ENCODE data around the gene QDPR.

The QDPR gene

DNA sequence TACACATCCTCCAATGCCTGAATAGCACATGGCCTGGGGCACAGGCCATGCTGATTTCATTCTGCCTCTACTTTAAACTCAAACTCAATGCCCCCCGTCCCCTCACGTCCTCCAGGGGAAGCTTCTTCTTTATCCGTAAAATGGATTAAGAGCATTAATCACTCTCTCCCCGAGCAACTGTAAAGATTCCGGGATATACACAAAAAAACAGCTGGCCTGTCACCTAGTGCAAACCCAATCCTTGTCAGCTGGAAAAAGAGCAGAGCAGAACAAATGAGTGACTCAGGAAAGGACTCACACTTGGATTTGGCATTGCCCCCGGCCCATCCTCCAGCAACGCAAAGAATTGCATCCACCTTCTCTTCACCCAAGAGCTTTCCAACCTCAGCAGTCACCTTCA is 7.8 kb downstream of the QDPR start:
- TF ChIP-seq EZH2 (IDR thresholded peaks at IDR 0.05) (no peak), POLR2AphosphoS5 (IDR thresholded peaks at IDR 0.05; ENCODE audit: borderline replicate concordance, low read depth, low read length) (no peak), FOXP2 (optimal IDR thresholded peaks at IDR 0.05; ENCODE audit: control extremely low read depth, extremely low read length, insufficient read depth) (no peak)
- Histone ChIP-seq H3K9ac (ENCODE audit: insufficient read length) (no peak overlapping the region), H3K4me3 (no peak overlapping the region), H3K9me3 (ENCODE audit: low read depth, low read length) (no peaks in the 10 kb centered on the region), H3K27ac (no peak overlapping the region), H3K36me3 (ENCODE audit: insufficient read depth, low read length) (peaks cover 16% of the 10 kb centered on the region; the same call in 1 of the 2 replicates)
- DNase-seq (ENCODE audit: low read depth, low spot score), result no peak

DNA sequence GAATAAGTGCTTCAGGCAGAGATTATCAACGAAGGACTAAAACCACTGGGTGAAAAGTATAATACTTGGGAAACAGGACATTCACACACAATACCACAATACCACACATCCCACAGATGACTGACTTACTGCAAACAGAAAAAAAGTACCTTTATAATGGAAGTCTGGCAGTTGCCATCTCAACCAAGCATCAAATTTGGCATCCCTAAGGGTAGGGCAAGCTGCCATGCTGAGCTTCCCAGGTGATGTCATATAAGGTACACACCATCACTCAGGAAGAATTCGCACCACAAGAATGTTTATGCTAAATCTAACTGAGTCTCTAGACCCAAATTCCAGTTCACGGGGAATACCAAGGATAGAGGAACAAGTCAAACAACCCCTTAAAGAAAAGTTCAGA is 9.1 kb downstream of the QDPR start:
- no peak for DNase-seq (ENCODE audit: low read depth, low spot score)
- Histone ChIP-seq H3K36me3 (ENCODE audit: insufficient read depth, low read length) (peaks cover 26% of the 10 kb centered on the region; the same call in 1 of the 2 replicates), H3K27ac (no peak overlapping the region)

DNA sequence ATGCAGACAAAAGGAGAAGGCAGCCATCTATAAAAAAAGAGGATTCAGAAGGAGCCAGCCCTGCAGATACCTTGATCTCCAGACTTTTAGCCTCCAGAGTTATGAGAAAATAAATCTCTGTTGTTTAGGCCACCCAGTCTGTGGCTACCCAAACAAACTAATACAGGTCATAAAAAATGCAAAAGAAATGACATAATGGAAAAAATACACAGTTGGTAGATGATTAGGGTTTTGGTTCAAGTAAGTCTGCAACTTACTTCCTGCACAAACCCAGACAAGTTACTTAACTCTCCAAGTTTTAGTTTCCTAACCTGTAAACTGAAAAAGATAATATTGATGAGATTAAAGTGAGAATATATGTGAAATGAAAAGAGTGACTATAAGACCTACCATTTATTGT is 11.3 kb downstream of the QDPR start:
- Histone ChIP-seq H3K27ac (no peak overlapping the region), H3K9me3 (ENCODE audit: low read depth, low read length) (no peaks in the 10 kb centered on the region), H3K36me3 (ENCODE audit: insufficient read depth, low read length) (peaks cover 27% of the 10 kb centered on the region; the same call in 1 of the 2 replicates), H3K9ac (ENCODE audit: insufficient read length) (no peak overlapping the region), H3K4me3 (no peak overlapping the region)
- DNase-seq (ENCODE audit: low read depth, low spot score), result no peak
- TF ChIP-seq POLR2AphosphoS5 (IDR thresholded peaks at IDR 0.05; ENCODE audit: borderline replicate concordance, low read depth, low read length), result no peak
- no peak for TF ChIP-seq FOXP2 (optimal IDR thresholded peaks at IDR 0.05; ENCODE audit: control extremely low read depth, extremely low read length, insufficient read depth)
- no peak for TF ChIP-seq EZH2 (IDR thresholded peaks at IDR 0.05)

More for the DNA sequence above, 9.1 kb downstream of the QDPR start:
- H3K9me3 ChIP-seq (ENCODE audit: low read depth, low read length), result no peaks in the 10 kb centered on the region
- no peak overlapping the region for H3K4me3 ChIP-seq
- no peak overlapping the region for H3K9ac ChIP-seq (ENCODE audit: insufficient read length)
- TF ChIP-seq EZH2 (IDR thresholded peaks at IDR 0.05) (no peak), POLR2AphosphoS5 (IDR thresholded peaks at IDR 0.05; ENCODE audit: borderline replicate concordance, low read depth, low read length) (no peak), FOXP2 (optimal IDR thresholded peaks at IDR 0.05; ENCODE audit: control extremely low read depth, extremely low read length, insufficient read depth) (no peak)

DNA sequence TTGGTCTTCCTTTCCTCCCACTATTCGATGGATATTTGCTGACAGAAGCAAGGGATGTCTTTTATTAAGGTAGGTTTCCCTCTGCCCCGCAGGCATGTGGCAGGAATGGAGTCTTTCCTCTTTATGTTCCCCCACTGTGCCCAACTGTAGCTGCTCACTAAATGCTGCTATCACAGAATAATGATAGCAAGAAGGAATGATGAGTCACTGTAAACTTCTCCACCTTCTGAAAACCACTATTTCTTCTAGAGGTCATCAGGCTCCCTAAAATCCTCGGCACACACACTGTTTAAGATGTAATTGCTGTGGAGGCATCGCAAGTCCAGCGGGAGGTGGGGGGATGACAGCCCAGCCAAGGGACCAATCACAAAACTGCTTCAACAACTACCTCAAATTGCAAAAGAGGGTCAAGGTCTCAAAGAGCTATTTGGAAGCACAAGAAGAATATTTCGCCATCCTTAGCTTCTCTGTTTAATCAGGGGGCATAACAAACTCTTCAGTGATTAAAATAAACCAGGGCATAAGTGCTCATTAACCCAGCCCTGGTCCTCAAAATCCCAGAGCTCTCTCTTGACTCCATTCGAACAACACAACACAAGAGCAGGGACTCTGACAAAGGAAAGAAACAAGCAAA is 13.9 kb downstream of the QDPR start:
- DNase-seq (ENCODE audit: low read depth, low spot score), result no peak
- Histone ChIP-seq H3K9me3 (ENCODE audit: low read depth, low read length) (no peaks in the 10 kb centered on the region), H3K9ac (ENCODE audit: insufficient read length) (no peak overlapping the region), H3K36me3 (ENCODE audit: insufficient read depth, low read length) (peaks cover 27% of the 10 kb centered on the region; the same call in 1 of the 2 replicates), H3K4me3 (no peak overlapping the region), H3K27ac (no peak overlapping the region)
- TF ChIP-seq EZH2 (IDR thresholded peaks at IDR 0.05) (no peak), POLR2AphosphoS5 (IDR thresholded peaks at IDR 0.05; ENCODE audit: borderline replicate concordance, low read depth, low read length) (no peak), FOXP2 (optimal IDR thresholded peaks at IDR 0.05; ENCODE audit: control extremely low read depth, extremely low read length, insufficient read depth) (no peak)

GRCh38 chr4:17494258-17495190 is 17.4 kb downstream of the QDPR start:
- Histone ChIP-seq H3K4me3 (no peak overlapping the region), H3K9me3 (ENCODE audit: low read depth, low read length) (no peaks in the 10 kb centered on the region), H3K36me3 (ENCODE audit: insufficient read depth, low read length) (peaks cover 25% of the 10 kb centered on the region; the same call in 1 of the 2 replicates), H3K9ac (ENCODE audit: insufficient read length) (no peak overlapping the region), H3K27ac (no peak overlapping the region)
- TF ChIP-seq POLR2AphosphoS5 (IDR thresholded peaks at IDR 0.05; ENCODE audit: borderline replicate concordance, low read depth, low read length) (no peak), FOXP2 (optimal IDR thresholded peaks at IDR 0.05; ENCODE audit: control extremely low read depth, extremely low read length, insufficient read depth) (no peak), EZH2 (IDR thresholded peaks at IDR 0.05) (no peak)
- DNase-seq (ENCODE audit: low read depth, low spot score), result no peak

GRCh38 chr4:17493619-17494018 is 18.3 kb downstream of the QDPR start:
- H3K9ac ChIP-seq (ENCODE audit: insufficient read length), result no peak overlapping the region
- H3K9me3 ChIP-seq (ENCODE audit: low read depth, low read length), result no peaks in the 10 kb centered on the region
- H3K36me3 ChIP-seq (ENCODE audit: insufficient read depth, low read length), result peaks cover 27% of the 10 kb centered on the region; the same call in 1 of the 2 replicates
- H3K4me3 ChIP-seq, result no peak overlapping the region
- DNase-seq (ENCODE audit: low read depth, low spot score), result no peak
- TF ChIP-seq POLR2AphosphoS5 (IDR thresholded peaks at IDR 0.05; ENCODE audit: borderline replicate concordance, low read depth, low read length) (no peak), EZH2 (IDR thresholded peaks at IDR 0.05) (no peak), FOXP2 (optimal IDR thresholded peaks at IDR 0.05; ENCODE audit: control extremely low read depth, extremely low read length, insufficient read depth) (no peak)
- H3K27ac ChIP-seq, result no peak overlapping the region

DNA sequence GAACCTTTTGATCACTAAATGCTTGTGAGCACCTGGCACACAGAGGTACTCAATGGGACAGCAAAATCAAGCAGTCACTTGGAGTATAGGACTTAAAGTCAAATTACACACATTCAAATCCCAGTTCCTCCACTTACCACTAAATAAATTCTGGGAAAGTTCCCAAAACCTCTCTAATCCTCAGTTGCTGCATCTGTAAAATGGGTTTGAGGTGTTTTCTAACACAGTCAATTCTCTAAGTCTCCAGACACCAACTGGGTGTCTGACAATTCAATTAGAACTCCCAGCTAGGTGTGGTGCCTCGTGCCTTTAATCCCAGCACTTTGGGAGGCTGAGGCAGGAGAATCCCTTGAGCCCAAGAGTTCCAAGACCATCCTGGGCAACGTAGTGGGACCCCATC is 19.0 kb downstream of the QDPR start:
- Histone ChIP-seq H3K36me3 (ENCODE audit: insufficient read depth, low read length) (peaks cover 21% of the 10 kb centered on the region; the same call in 1 of the 2 replicates), H3K4me3 (no peak overlapping the region), H3K27ac (no peak overlapping the region), H3K9me3 (ENCODE audit: low read depth, low read length) (no peaks in the 10 kb centered on the region), H3K9ac (ENCODE audit: insufficient read length) (no peak overlapping the region)
- TF ChIP-seq EZH2 (IDR thresholded peaks at IDR 0.05) (no peak), POLR2AphosphoS5 (IDR thresholded peaks at IDR 0.05; ENCODE audit: borderline replicate concordance, low read depth, low read length) (no peak), FOXP2 (optimal IDR thresholded peaks at IDR 0.05; ENCODE audit: control extremely low read depth, extremely low read length, insufficient read depth) (no peak)
- no peak for DNase-seq (ENCODE audit: low read depth, low spot score)

GRCh38 chr4:17492058-17492741 is 19.7 kb downstream of the QDPR start:
- TF ChIP-seq FOXP2 (optimal IDR thresholded peaks at IDR 0.05; ENCODE audit: control extremely low read depth, extremely low read length, insufficient read depth), result no peak
- TF ChIP-seq EZH2 (IDR thresholded peaks at IDR 0.05), result no peak
- TF ChIP-seq POLR2AphosphoS5 (IDR thresholded peaks at IDR 0.05; ENCODE audit: borderline replicate concordance, low read depth, low read length), result no peak
- H3K36me3 ChIP-seq (ENCODE audit: insufficient read depth, low read length), result peaks cover 18% of the 10 kb centered on the region; the same call in 1 of the 2 replicates
- DNase-seq (ENCODE audit: low read depth, low spot score), result no peak

More at GRCh38 chr4:17492058-17492741, 19.7 kb downstream of the QDPR start:
- Histone ChIP-seq H3K4me3 (no peak overlapping the region), H3K9ac (ENCODE audit: insufficient read length) (no peak overlapping the region), H3K27ac (no peak overlapping the region), H3K9me3 (ENCODE audit: low read depth, low read length) (no peaks in the 10 kb centered on the region)

Data from SK-N-MC (cell line).